HepG2 (cell line): ENCODE results near the gene VEGFA. TPM values are rescaled to one million over a fixed set of nuclear protein-coding genes. Genes with fewer than 3 reads are reported as not detected.

Source experiments
- ATAC-seq: fragments of 200-7000 bp; cut with Tn5 transposase; 3 replicates; pipeline ENCODE4 v1.9.1; 2020; ENCODE audit warnings: mild to moderate bottlenecking, moderate library complexity
- BruUV-seq: library from RNA; stranded (reverse); fragments of 400-500 nt; replicated peaks from 2 replicates; lab custom pipeline; 2021; lab: Mats Ljungman, UMichigan
- CTCF ChIA-PET: fragments of 300-600 bp; formaldehyde crosslinking; extraction: SDS; loops from one replicate; lab custom pipeline; 2021; ENCODE audit warnings: low total read pairs, inconsistent platforms, low intra/inter-chr PET ratio; lab: Yijun Ruan, JAX
- POLR2A ChIA-PET: fragments of 350-600 bp; sonication (Branson Sonifier 250); formaldehyde crosslinking; loops from one replicate; lab custom pipeline; 2020; ENCODE audit warnings: antibody characterized with exemption, inconsistent platforms; lab: Yijun Ruan, JAX
- DNase-seq: peaks from one replicate; pipeline ENCODE4 v3.0.0-alpha.2; 2015; ENCODE audit warnings: low spot score
- FAIRE-seq: peaks from 3 replicates; lab custom pipeline; 2011; peaks lifted over from hg19 to GRCh38; lab: Jason Lieb, UNC
- H2AFZ ChIP-seq: one replicate; pipeline ENCODE4 v1.6.1; 2011; ENCODE audit warnings: low read length, inconsistent platforms
- H3K27ac ChIP-seq: fragments of 300-600 bp; 3 replicates; pipeline ENCODE4 v1.8.0; 2011; ENCODE audit warnings: mixed run types, mild to moderate bottlenecking, mixed read lengths, low read length, inconsistent platforms; ENCODE audit not compliant: insufficient read depth; ENCODE audit errors: extremely low read length
- H3K27me3 ChIP-seq, 2 experiments: fragments of 200-600 bp in 1 of 2; 2 replicates in 1 of 2; 3 replicates in 1 of 2; pipeline versions ENCODE4 v1.6.0 to v1.8.0; 2011; ENCODE audit warnings: low read length in 2 of 2, mild to moderate bottlenecking in 2 of 2, moderate library complexity in 2 of 2, inconsistent platforms in 1 of 2; ENCODE audit not compliant: insufficient read depth in 2 of 2, control insufficient read depth in 1 of 2
- H3K36me3 ChIP-seq, 2 experiments: fragments of 200-600 bp in 1 of 2; replicated peaks in 1 of 2; 2 replicates in 1 of 2; 3 replicates in 1 of 2; pipeline versions ENCODE4 v1.5.1 to v1.8.0; 2011; ENCODE audit warnings: low read length in 2 of 2, inconsistent platforms in 1 of 2; ENCODE audit not compliant: insufficient read depth in 2 of 2, control insufficient read depth in 1 of 2
- H3K4me1 ChIP-seq: 2 replicates; pipeline ENCODE4 v1.5.1; 2012; ENCODE audit warnings: low read length, inconsistent platforms; ENCODE audit not compliant: insufficient read depth
- H3K4me2 ChIP-seq: 2 replicates; pipeline ENCODE4 v1.6.0; 2011; ENCODE audit warnings: low read depth, low read length, inconsistent platforms
- H3K4me3 ChIP-seq, 3 experiments: fragments of 200-600 bp in 1 of 3; sonication (generic), shearing (Covaris generic) in 1 of 3; replicated peaks in 1 of 3; 2 replicates each; pipeline ENCODE4 v1.5.1; 2011 to 2016; ENCODE audit warnings: low read length in 3 of 3, inconsistent platforms in 2 of 3, low read depth in 2 of 3, mild to moderate bottlenecking in 2 of 3, control low read depth in 1 of 3, mixed read lengths in 1 of 3; ENCODE audit not compliant: insufficient read depth in 1 of 3
- H3K79me2 ChIP-seq: one replicate; pipeline ENCODE4 v1.6.1; 2011; ENCODE audit warnings: low read length, inconsistent platforms; ENCODE audit not compliant: insufficient read depth
- H3K9ac ChIP-seq: 2 replicates; pipeline ENCODE4 v1.6.0; 2011; ENCODE audit warnings: mild to moderate bottlenecking, low read depth, low read length, inconsistent platforms; ENCODE audit not compliant: insufficient read depth
- H3K9me3 ChIP-seq: 2 replicates; pipeline ENCODE4 v1.5.1; 2012; ENCODE audit warnings: mild to moderate bottlenecking, low read length
- H4K20me1 ChIP-seq: 2 replicates; pipeline ENCODE4 v1.6.0; 2011; ENCODE audit warnings: inconsistent platforms, mild to moderate bottlenecking, low read length, moderate library complexity; ENCODE audit not compliant: insufficient read depth
- ASH2L ChIP-seq: fragments of 300-600, 200-600 bp; sonication (generic); IDR thresholded peaks from 2 replicates; pipeline ENCODE4 v1.7.0; 2017; ENCODE audit warnings: low read depth, mild to moderate bottlenecking, moderate library complexity, mixed read lengths, low read length; ENCODE audit not compliant: insufficient read length
- JDP2 ChIP-seq: sonication (generic); formaldehyde crosslinking; IDR thresholded peaks from 2 replicates; pipeline ENCODE4 v1.8.1; 2022; ENCODE audit warnings: missing genetic modification reagents, borderline replicate concordance
- MED8 ChIP-seq: sonication (generic); formaldehyde crosslinking; IDR thresholded peaks from 2 replicates; pipeline ENCODE4 v1.8.1; 2023; ENCODE audit warnings: mild to moderate bottlenecking, missing genetic modification reagents; ENCODE audit not compliant: insufficient replicate concordance
- SCMH1 ChIP-seq: sonication (generic); formaldehyde crosslinking; IDR thresholded peaks from 2 replicates; pipeline ENCODE4 v1.9.0; 2021; ENCODE audit warnings: missing genetic modification reagents, mild to moderate bottlenecking, borderline replicate concordance
- ZNF326 ChIP-seq: sonication (generic); formaldehyde crosslinking; IDR thresholded peaks from 2 replicates; pipeline ENCODE4 v1.4.0; 2020; ENCODE audit warnings: missing genetic modification reagents, borderline replicate concordance
- ZNF362 ChIP-seq: sonication (generic); formaldehyde crosslinking; IDR thresholded peaks from 2 replicates; pipeline ENCODE4 v1.4.0; 2020; ENCODE audit warnings: missing genetic modification reagents, mild to moderate bottlenecking, borderline replicate concordance
- ZNF605 ChIP-seq: sonication (generic); formaldehyde crosslinking; IDR thresholded peaks from 2 replicates; pipeline ENCODE4 v1.8.0; 2022; ENCODE audit warnings: mild to moderate bottlenecking, missing genetic modification reagents
- WGBS: methylation state at CpG from one replicate; pipeline ENCODE4 v1.1.6; 2017; ENCODE audit warnings: low lambda C conversion rate; 5-methylcytosine and 5-hydroxymethylcytosine counted together
- in situ Hi-C: cut with HindIII; loops from 2 replicates; pipeline ENCODE4 v1.10.0; 2017; ENCODE audit warnings: low pct_unique_long_range_greater_than_20kb; ENCODE audit not compliant: extremely low pct_ligation_motif_present
- intact Hi-C: fragments of 100-400 bp; cut with micrococcal nuclease; formaldehyde crosslinking; loops from one replicate; pipeline ENCODE4 v1.10.0; 2022; ENCODE audit not compliant: unreplicated experiment
- polyA plus RNA-seq, 8 experiments: library from polyadenylated mRNA; depleted of rRNA in 3 of 8; stranded (reverse) in 7 of 8; unstranded in 1 of 8; fragments of >200 nt; fragmentation: Illumina TruSeq in 4 of 8; extraction: Trizol in 4 of 8; gene quantifications; 2 replicates each; pipeline versions ENCODE4 v1.2.1 to v1.2.3, GENCODE V29; 2011 to 2016; ENCODE audit warnings: low read depth in 4 of 8, missing spikeins in 1 of 8, mixed read lengths in 1 of 8; ENCODE audit not compliant: insufficient read depth in 1 of 8
- total RNA-seq, 5 experiments: library from RNA; depleted of rRNA; stranded (reverse); fragments of >200 nt; fragmentation: Illumina TruSeq; extraction: Trizol; gene quantifications; 2 replicates each; pipeline ENCODE4 v1.2.3, GENCODE V29; 2016; ENCODE audit warnings: low read depth in 1 of 5

The VEGFA gene
- total and polyA plus RNA-seq, 2 of the 13 experiments (the other 11 are each of a cell fraction or from before 2014, with no cell fraction given) = 68.1 to 629 TPM

DNA sequence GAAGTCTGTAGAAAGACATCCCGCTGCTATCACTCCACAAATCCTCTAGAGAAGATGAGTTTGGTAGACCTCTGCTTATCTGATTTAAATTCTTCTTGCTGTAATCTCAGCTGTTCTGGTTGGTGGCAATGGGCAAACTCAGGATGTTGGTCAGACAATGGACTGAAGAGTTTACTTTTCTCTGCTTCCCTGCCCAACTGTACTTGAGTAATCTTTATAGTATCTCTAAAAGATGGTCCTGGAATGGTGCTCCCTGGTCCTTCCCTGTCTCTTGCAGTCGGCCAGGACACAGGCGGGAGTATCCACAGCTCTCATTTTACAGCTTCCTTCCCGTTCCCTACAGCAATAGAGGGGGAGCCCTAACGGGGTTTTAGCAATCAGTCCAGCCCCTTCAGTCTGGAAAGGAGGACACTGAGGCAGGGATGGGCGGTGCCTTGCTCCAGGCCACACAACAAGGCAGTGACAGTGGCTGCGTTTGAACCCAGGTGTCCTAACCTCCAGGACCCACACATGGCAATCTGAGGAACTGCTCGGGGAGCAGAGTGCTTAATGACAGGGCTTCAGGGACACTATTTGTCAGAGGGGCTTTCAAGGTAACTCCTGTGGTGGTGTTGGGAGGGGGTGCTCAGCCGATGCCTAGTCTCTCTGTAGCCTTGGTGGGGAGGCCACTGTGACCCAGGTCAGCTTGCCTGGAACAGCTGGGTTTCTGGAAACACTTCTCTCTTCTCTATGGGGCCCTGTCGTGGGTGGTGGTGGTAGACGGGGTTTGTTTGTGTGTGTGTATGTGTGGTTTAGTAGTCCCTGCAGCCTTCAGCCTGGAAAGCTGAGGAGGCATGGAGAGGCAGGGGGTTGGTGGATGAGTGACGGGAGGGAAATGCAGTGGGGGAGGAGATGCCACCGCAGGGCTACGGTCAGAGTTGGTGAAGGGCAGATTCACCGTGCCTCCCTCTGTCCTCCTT, 9.5 kb upstream of the VEGFA start:
- H3K4me2 ChIP-seq = no peak overlapping the region
- no peak for TF ChIP-seq ZNF362
- TF ChIP-seq ZNF326 (CRISPR knock-in tag) = no peak
- no peak for TF ChIP-seq MED8 (CRISPR knock-in tag)
- no peak for TF ChIP-seq JDP2 (CRISPR knock-in tag)
- no peak for TF ChIP-seq ZNF605 (CRISPR knock-in tag)
- TF ChIP-seq SCMH1 (CRISPR knock-in tag) = no peak
- no peak for TF ChIP-seq ASH2L
- POLR2A ChIA-PET = interaction anchor here (0.8 to 1.8 kb wide), 2 partner anchors 10 to 125 kb away, joined by 3 to 11 read pairs; partner anchors contain the start of genes MAD2L1BP and VEGFA
- 24% methylated on average over 15 of the region's 15 CpGs for WGBS
- ATAC-seq (no peak), DNase-seq (no peak), FAIRE-seq (no peak)
- peaks cover 13 to 48% of the 10 kb centered on the region in 2 experiments; a peak in 4 of 5 replicates for H3K27me3 ChIP-seq
- H3K79me2 ChIP-seq = no peaks in the 10 kb centered on the region
- CTCF ChIA-PET = no interaction called here
- H3K4me3 ChIP-seq = no peak overlapping the region
- no peak overlapping the region for H3K9ac ChIP-seq
- intact Hi-C loops = loop anchor here (10.0 kb wide), 1 partner anchor 1874 kb away; no protein-coding TSS in a partner anchor
- peaks cover 65% of the 10 kb centered on the region for H3K4me1 ChIP-seq
- H4K20me1 ChIP-seq = no peaks in the 10 kb centered on the region
- H3K36me3 ChIP-seq = no peaks in the 10 kb centered on the region
- H2AFZ ChIP-seq = no peak overlapping the region
- BruUV-seq = no TSS peak
- no peak overlapping the region for H3K27ac ChIP-seq
- in situ Hi-C loops = no loop called here
- no peaks in the 10 kb centered on the region for H3K9me3 ChIP-seq
